Endodermal cell (in vitro differentiated cells): ENCODE results near the gene ARGLU1. TPM values are rescaled to one million over a fixed set of nuclear protein-coding genes. Genes with fewer than 3 reads are reported as not detected.

ENCODE experiments used
- DNase-seq: peaks from one replicate; pipeline ENCODE4 v3.0.0-alpha.2; 2017
- H3K27ac ChIP-seq: 2 replicates; pipeline ENCODE4 v1.5.1; 2013; ENCODE audit warnings: mild to moderate bottlenecking, low read depth, low read length, moderate library complexity
- H3K27me3 ChIP-seq: 2 replicates; pipeline ENCODE4 v1.6.1; 2013; ENCODE audit warnings: mild to moderate bottlenecking, low read length, moderate library complexity; ENCODE audit not compliant: insufficient read depth, control insufficient read depth, poor library complexity, severe bottlenecking
- H3K36me3 ChIP-seq: 2 replicates; pipeline ENCODE4 v1.7.0; 2013; ENCODE audit warnings: mild to moderate bottlenecking, low read length, moderate library complexity; ENCODE audit not compliant: control insufficient read depth, insufficient read depth
- H3K4me1 ChIP-seq: one replicate; pipeline ENCODE4 v1.7.0; 2013; ENCODE audit warnings: low read length; ENCODE audit not compliant: control insufficient read depth, insufficient read depth
- H3K4me3 ChIP-seq: 2 replicates; pipeline ENCODE4 v1.5.1; 2013; ENCODE audit warnings: mild to moderate bottlenecking, low read length, moderate library complexity
- H3K9ac ChIP-seq: 2 replicates; pipeline ENCODE4 v1.6.1; 2013; ENCODE audit warnings: mild to moderate bottlenecking, low read length, moderate library complexity; ENCODE audit not compliant: poor library complexity, severe bottlenecking; ENCODE audit errors: extremely low read depth
- H3K9me3 ChIP-seq: 2 replicates; pipeline ENCODE4 v1.6.1; 2013; ENCODE audit warnings: mild to moderate bottlenecking, low read length, moderate library complexity; ENCODE audit not compliant: control insufficient read depth
- H3K27ac Mint-ChIP-seq: 2 replicates; pipeline ENCODE4 v1.8.0; 2020; ENCODE audit warnings: mixed read lengths
- H3K27me3 Mint-ChIP-seq: 2 replicates; pipeline ENCODE4 v1.8.0; 2021; ENCODE audit warnings: mild to moderate bottlenecking, mixed read lengths; ENCODE audit not compliant: insufficient read depth
- H3K36me3 Mint-ChIP-seq: 2 replicates; pipeline ENCODE4 v1.8.0; 2020; ENCODE audit warnings: low read depth, mixed read lengths
- H3K4me1 Mint-ChIP-seq: 2 replicates; pipeline ENCODE4 v1.8.0; 2020; ENCODE audit warnings: mixed read lengths
- H3K4me3 Mint-ChIP-seq: 2 replicates; pipeline ENCODE4 v1.8.0; 2020; ENCODE audit warnings: mild to moderate bottlenecking, moderate library complexity, mixed read lengths
- H3K9me3 Mint-ChIP-seq: 2 replicates; pipeline ENCODE4 v1.8.0; 2020; ENCODE audit warnings: mild to moderate bottlenecking, mixed read lengths
- WGBS, 2 experiments: methylation state at CpG; one replicate each; pipeline versions ENCODE4 v1.1.5 to v1.1.7; 2013; ENCODE audit warnings: missing lambda C conversion rate in 2 of 2, mixed read lengths in 1 of 2; ENCODE audit not compliant: insufficient coverage in 1 of 2, insufficient read length in 1 of 2; 5-methylcytosine and 5-hydroxymethylcytosine counted together
- total RNA-seq, 2 donors: library from RNA; stranded (reverse); fragmentation: NEBNext Ultra II Directional in 1 of 2; extraction: Animal tissue kit (Norgen Biotek cat#: 25700) in 1 of 2; gene quantifications; 2 replicates in 1 of 2; 3 replicates in 1 of 2; pipeline ENCODE4 v1.2.1, GENCODE V29; 2021
- TF ChIP-seq, protein P1 (sequence below): fragments of 200-600 bp; sonication (generic); conservative IDR thresholded peaks from 2 replicates; pipeline ENCODE4 v1.5.0; 2021; ENCODE audit warnings: antibody characterized with exemption, mild to moderate bottlenecking

Gene ARGLU1
- total RNA-seq, 2 donors from 2014 or later: 80.6 to 101 TPM

DNA sequence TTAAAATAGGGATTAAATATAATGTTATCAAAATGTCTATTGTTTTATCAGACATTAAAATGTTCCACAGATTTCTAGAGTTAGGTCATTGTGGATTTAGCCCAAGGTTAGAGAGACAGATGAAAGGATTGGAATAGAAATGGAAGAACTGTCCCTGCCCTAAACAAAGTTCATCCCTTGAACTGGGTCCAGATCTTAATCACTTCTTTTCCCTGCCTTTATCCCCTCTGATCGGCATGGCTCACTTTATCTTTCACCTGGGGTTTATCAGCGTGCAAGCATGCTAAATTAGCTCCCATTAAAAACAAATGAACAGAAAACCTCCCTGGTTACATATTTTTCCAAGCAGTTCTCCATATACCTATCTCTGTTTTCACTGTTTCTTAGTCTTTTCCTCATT, 23.4 kb upstream of the ARGLU1 start:
- no peak overlapping the region for H3K9ac ChIP-seq
- no peaks in the 10 kb centered on the region for H3K4me1 Mint-ChIP-seq
- 86 to 100% methylated on average over 2 of the region's 2 CpGs for WGBS, 2 experiments
- TF ChIP-seq, protein P1, sequence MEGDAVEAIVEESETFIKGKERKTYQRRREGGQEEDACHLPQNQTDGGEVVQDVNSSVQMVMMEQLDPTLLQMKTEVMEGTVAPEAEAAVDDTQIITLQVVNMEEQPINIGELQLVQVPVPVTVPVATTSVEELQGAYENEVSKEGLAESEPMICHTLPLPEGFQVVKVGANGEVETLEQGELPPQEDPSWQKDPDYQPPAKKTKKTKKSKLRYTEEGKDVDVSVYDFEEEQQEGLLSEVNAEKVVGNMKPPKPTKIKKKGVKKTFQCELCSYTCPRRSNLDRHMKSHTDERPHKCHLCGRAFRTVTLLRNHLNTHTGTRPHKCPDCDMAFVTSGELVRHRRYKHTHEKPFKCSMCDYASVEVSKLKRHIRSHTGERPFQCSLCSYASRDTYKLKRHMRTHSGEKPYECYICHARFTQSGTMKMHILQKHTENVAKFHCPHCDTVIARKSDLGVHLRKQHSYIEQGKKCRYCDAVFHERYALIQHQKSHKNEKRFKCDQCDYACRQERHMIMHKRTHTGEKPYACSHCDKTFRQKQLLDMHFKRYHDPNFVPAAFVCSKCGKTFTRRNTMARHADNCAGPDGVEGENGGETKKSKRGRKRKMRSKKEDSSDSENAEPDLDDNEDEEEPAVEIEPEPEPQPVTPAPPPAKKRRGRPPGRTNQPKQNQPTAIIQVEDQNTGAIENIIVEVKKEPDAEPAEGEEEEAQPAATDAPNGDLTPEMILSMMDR: no peak
- H3K27ac ChIP-seq: no peak overlapping the region
- H3K9me3 Mint-ChIP-seq: peaks cover 16% of the 10 kb centered on the region
- no peak overlapping the region for H3K4me3 Mint-ChIP-seq
- no peaks in the 10 kb centered on the region for H3K4me1 ChIP-seq
- no peaks in the 10 kb centered on the region for H3K36me3 ChIP-seq
- peaks cover 18% of the 10 kb centered on the region for H3K9me3 ChIP-seq
- H3K4me3 ChIP-seq: no peak overlapping the region
- no peak overlapping the region for H3K27ac Mint-ChIP-seq
- H3K27me3 Mint-ChIP-seq: peaks cover 1% of the 10 kb centered on the region
- no peaks in the 10 kb centered on the region for H3K36me3 Mint-ChIP-seq
- H3K27me3 ChIP-seq: no peaks in the 10 kb centered on the region
- DNase-seq: no peak

DNA sequence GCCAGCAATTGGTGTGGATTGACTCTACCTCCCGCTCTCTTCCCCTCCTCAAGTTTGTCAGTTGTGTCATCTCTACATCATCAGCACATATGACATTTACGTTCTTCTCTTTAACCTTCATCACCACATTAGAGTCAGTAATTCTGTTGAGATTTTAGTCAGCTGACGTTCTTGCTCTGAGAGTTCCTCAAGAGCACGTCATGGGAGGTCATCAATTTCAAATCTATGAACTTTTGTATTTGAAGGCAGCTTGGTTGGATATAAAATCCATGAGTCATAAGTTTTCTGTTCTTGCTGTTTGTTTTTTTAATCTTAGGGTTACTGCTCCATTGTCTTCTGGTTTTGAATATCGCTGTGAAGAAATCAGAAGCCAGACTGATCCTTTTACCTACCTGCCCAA, 21.8 kb upstream of the ARGLU1 start:
- no peak overlapping the region for H3K4me3 ChIP-seq
- H3K27ac ChIP-seq: no peak overlapping the region
- Mint-ChIP-seq H3K27ac (no peak overlapping the region), H3K4me3 (no peak overlapping the region), H3K27me3 (peaks cover 1% of the 10 kb centered on the region), H3K9me3 (peaks cover 31% of the 10 kb centered on the region), H3K4me1 (no peaks in the 10 kb centered on the region), H3K36me3 (peaks cover 5% of the 10 kb centered on the region)
- no peak overlapping the region for H3K9ac ChIP-seq
- WGBS, 2 experiments: 85 to 96% methylated on average over 3 to 5 of the region's 5 CpGs
- H3K9me3 ChIP-seq: peaks cover 34% of the 10 kb centered on the region
- DNase-seq: no peak
- no peaks in the 10 kb centered on the region for H3K36me3 ChIP-seq
- TF ChIP-seq, protein P1: no peak
- no peaks in the 10 kb centered on the region for H3K4me1 ChIP-seq
- no peaks in the 10 kb centered on the region for H3K27me3 ChIP-seq

DNA sequence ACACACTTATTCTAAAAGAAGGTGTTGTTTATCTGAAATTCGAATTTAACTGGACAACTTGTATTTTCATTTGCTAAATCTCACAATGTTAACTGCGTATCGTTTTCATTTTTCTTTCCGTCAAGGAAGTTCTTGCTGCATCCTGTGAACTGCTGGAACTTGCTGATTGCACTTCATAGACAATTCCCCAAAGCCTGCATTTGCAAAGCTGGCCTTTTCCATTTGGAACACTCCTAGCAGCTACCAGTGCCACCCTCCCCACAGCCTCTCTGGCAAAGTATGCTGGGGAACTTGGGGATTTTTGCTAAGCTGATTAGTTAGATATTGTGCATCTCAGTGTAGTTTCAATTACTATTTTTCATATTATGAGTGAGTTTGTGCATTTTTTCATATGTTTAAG, 20.4 kb upstream of the ARGLU1 start:
- 95 to 96% methylated on average over 4 of the region's 4 CpGs for WGBS, 2 experiments
- Mint-ChIP-seq H3K9me3 (peaks cover 42% of the 10 kb centered on the region), H3K4me3 (no peak overlapping the region), H3K36me3 (peaks cover 5% of the 10 kb centered on the region), H3K27me3 (peaks cover 1% of the 10 kb centered on the region), H3K4me1 (no peaks in the 10 kb centered on the region), H3K27ac (no peak overlapping the region)
- Histone ChIP-seq H3K9me3 (peaks cover 44% of the 10 kb centered on the region), H3K27me3 (no peaks in the 10 kb centered on the region), H3K4me3 (no peak overlapping the region), H3K9ac (no peak overlapping the region), H3K36me3 (no peaks in the 10 kb centered on the region), H3K4me1 (peaks cover under 1% of the 10 kb centered on the region), H3K27ac (no peak overlapping the region)
- TF ChIP-seq, protein P1: no peak
- no peak for DNase-seq
